GM12878 (cell line): ENCODE measurements around the gene PAN3. TPM values are rescaled to one million over a fixed set of nuclear protein-coding genes. Genes with fewer than 3 reads are reported as not detected.

Source experiments
- ATAC-seq: fragments of 200-7000 bp; cut with Tn5 transposase; 3 replicates; pipeline ENCODE4 v1.9.1; 2020; ENCODE audit warnings: mild to moderate bottlenecking, moderate library complexity
- BruUV-seq: library from RNA; stranded (reverse); fragments of 400-500 nt; replicated peaks from 2 replicates; lab custom pipeline; 2021; lab: Mats Ljungman, UMichigan
- CTCF ChIA-PET: fragments of 300-600 bp; sonication (Branson Sonifier 250); formaldehyde crosslinking; extraction: SDS; loops from one replicate; lab custom pipeline; 2021; ENCODE audit warnings: inconsistent platforms; lab: Yijun Ruan, JAX
- POLR2A ChIA-PET: fragments of 350-600 bp; formaldehyde crosslinking; extraction: SDS; loops from one replicate; lab custom pipeline; 2021; ENCODE audit warnings: inconsistent platforms; lab: Charles Lee
- RAD21 ChIA-PET: fragments of 300-600 bp; sonication (Branson Sonifier 250); formaldehyde crosslinking; loops from one replicate; lab custom pipeline; 2023; ENCODE audit warnings: antibody characterized with exemption; ENCODE audit not compliant: unreplicated experiment; lab: Charles Lee
- SMC1A ChIA-PET: fragments of 300-600 bp; sonication (Branson Sonifier 250); formaldehyde crosslinking; loops from one replicate; lab custom pipeline; 2023; ENCODE audit not compliant: unreplicated experiment, uncharacterized antibody; lab: Charles Lee
- DNase-seq: peaks from one replicate; pipeline ENCODE4 v3.0.0-alpha.2; 2011; ENCODE audit warnings: low read depth, low spot score
- FAIRE-seq: peaks from 3 replicates; lab custom pipeline; 2011; peaks lifted over from hg19 to GRCh38; lab: Jason Lieb, UNC
- H2AFZ ChIP-seq: 2 replicates; pipeline ENCODE4 v1.6.0; 2011; ENCODE audit warnings: low read depth, low read length, control low read depth; ENCODE audit not compliant: control insufficient read depth
- H3K27ac ChIP-seq: 2 replicates; pipeline ENCODE4 v1.5.1; 2011; ENCODE audit warnings: control low read depth; ENCODE audit not compliant: control insufficient read depth, insufficient read depth
- H3K27me3 ChIP-seq, 2 experiments: replicated peaks in 1 of 2; 2 replicates each; pipeline versions ENCODE4 v1.6.0 to v1.6.1; 2011; ENCODE audit warnings: low read length in 1 of 2; ENCODE audit not compliant: control insufficient read depth in 2 of 2, insufficient read depth in 2 of 2
- H3K36me3 ChIP-seq, 2 experiments: 2 replicates each; pipeline ENCODE4 v1.5.1; 2011; ENCODE audit warnings: low read length in 1 of 2; ENCODE audit not compliant: control insufficient read depth in 2 of 2, insufficient read depth in 2 of 2
- H3K4me1 ChIP-seq: 2 replicates; pipeline ENCODE4 v1.6.1; 2011; ENCODE audit warnings: mild to moderate bottlenecking, low read length, moderate library complexity, mixed read lengths; ENCODE audit not compliant: control insufficient read depth, insufficient read depth
- H3K4me2 ChIP-seq: 2 replicates; pipeline ENCODE4 v1.6.0; 2011; ENCODE audit warnings: control low read depth; ENCODE audit not compliant: control insufficient read depth, insufficient read depth
- H3K4me3 ChIP-seq: fragments of 200-600 bp; sonication (generic); 2 replicates; pipeline ENCODE4 v1.5.1; 2016
- H3K79me2 ChIP-seq: 2 replicates; pipeline ENCODE4 v1.6.0; 2011; ENCODE audit warnings: low read length; ENCODE audit not compliant: control insufficient read depth, insufficient read depth
- H3K9ac ChIP-seq: 2 replicates; pipeline ENCODE4 v1.8.0; 2011; ENCODE audit warnings: low read length, control low read depth, mixed read lengths; ENCODE audit not compliant: control insufficient read depth, insufficient read depth
- H3K9me3 ChIP-seq: replicated peaks from 3 replicates; pipeline ENCODE4 v1.5.1; 2011; ENCODE audit warnings: mild to moderate bottlenecking, low read length; ENCODE audit not compliant: control insufficient read depth, insufficient read depth
- H4K20me1 ChIP-seq: 2 replicates; pipeline ENCODE4 v1.6.0; 2011; ENCODE audit not compliant: control insufficient read depth, insufficient read depth
- BRCA1 ChIP-seq: IDR thresholded peaks from 2 replicates; pipeline ENCODE4 v1.6.1; 2011; ENCODE audit warnings: low read depth, low read length, improper control_type of control experiment
- CREB1 ChIP-seq: IDR thresholded peaks from 2 replicates; pipeline ENCODE4 v1.6.1; 2012; ENCODE audit warnings: low read depth, mild to moderate bottlenecking, inconsistent platforms
- DPF2 ChIP-seq: fragments of 450-650 bp; IDR thresholded peaks from 2 replicates; pipeline ENCODE4 v1.6.1; 2017; ENCODE audit warnings: mild to moderate bottlenecking
- ETV6 ChIP-seq, 2 experiments: fragments of 450-650 bp in 1 of 2; IDR thresholded peaks in 1 of 2; conservative IDR thresholded peaks in 1 of 2; 2 replicates each; pipeline ENCODE4 v1.6.1; 2014; ENCODE audit warnings: antibody characterized with exemption in 1 of 2, borderline replicate concordance in 1 of 2, low read depth in 1 of 2, mild to moderate bottlenecking in 1 of 2, moderate library complexity in 1 of 2
- GABPA ChIP-seq: IDR thresholded peaks from 2 replicates; pipeline ENCODE4 v1.6.1; 2014; ENCODE audit warnings: antibody characterized with exemption, low read depth, mild to moderate bottlenecking, inconsistent platforms
- HDAC2 ChIP-seq: fragments of 200-600 bp; sonication (generic); IDR thresholded peaks from 2 replicates; pipeline ENCODE4 v1.6.1; 2017
- HDGF ChIP-seq: fragments of 450-650 bp; IDR thresholded peaks from 2 replicates; pipeline ENCODE4 v1.6.1; 2016; ENCODE audit warnings: antibody characterized with exemption
- IKZF2 ChIP-seq, 2 experiments: fragments of 450-650 bp; IDR thresholded peaks; 2 replicates each; pipeline ENCODE4 v1.6.1; 2017; ENCODE audit warnings: mild to moderate bottlenecking in 2 of 2, moderate library complexity in 2 of 2
- LARP7 ChIP-seq: fragments of 450-650 bp; IDR thresholded peaks from 2 replicates; pipeline ENCODE4 v1.6.1; 2017; ENCODE audit warnings: mild to moderate bottlenecking
- NR2C1 ChIP-seq: fragments of 450-650 bp; IDR thresholded peaks from 2 replicates; pipeline ENCODE4 v1.6.1; 2017; ENCODE audit warnings: antibody characterized with exemption, mild to moderate bottlenecking, moderate library complexity
- PML ChIP-seq: IDR thresholded peaks from 2 replicates; pipeline ENCODE4 v1.6.1; 2012; ENCODE audit warnings: low read length, inconsistent platforms
- SMARCA5 ChIP-seq: fragments of 450-650 bp; IDR thresholded peaks from 2 replicates; pipeline ENCODE4 v1.6.1; 2017; ENCODE audit warnings: mild to moderate bottlenecking
- STAT3 ChIP-seq: IDR thresholded peaks from 2 replicates; pipeline ENCODE4 v1.6.1; 2011; ENCODE audit warnings: low read depth, low read length, improper control_type of control experiment
- ZNF217 ChIP-seq: fragments of 450-650 bp; IDR thresholded peaks from 2 replicates; pipeline ENCODE4 v1.6.1; 2017; ENCODE audit warnings: antibody characterized with exemption, mild to moderate bottlenecking
- ZNF24 ChIP-seq: fragments of 450-650 bp; IDR thresholded peaks from 2 replicates; pipeline ENCODE4 v1.6.1; 2017; ENCODE audit warnings: antibody characterized with exemption, mild to moderate bottlenecking
- ZZZ3 ChIP-seq: IDR thresholded peaks from 2 replicates; pipeline ENCODE4 v1.6.1; 2011; ENCODE audit warnings: low read depth; ENCODE audit not compliant: control insufficient read depth, insufficient read length
- WGBS: methylation state at CpG from one replicate; pipeline ENCODE4 v1.1.6; 2016; ENCODE audit warnings: low lambda C conversion rate; ENCODE audit not compliant: insufficient replicate concordance, insufficient coverage; ENCODE audit errors: missing lambda C conversion rate; 5-methylcytosine and 5-hydroxymethylcytosine counted together
- in situ Hi-C: fragments of 300-500 bp; cut with MboI; formaldehyde crosslinking; loops from 9 replicates; pipeline ENCODE4 v1.14.3; 2018; ENCODE audit warnings: mixed read lengths
- intact Hi-C: fragments of 100-400 bp; cut with micrococcal nuclease; formaldehyde crosslinking; loops from one replicate; pipeline ENCODE4 v1.14.2; 2022; ENCODE audit not compliant: unreplicated experiment
- polyA plus RNA-seq, 11 experiments: library from polyadenylated mRNA; depleted of rRNA in 4 of 11; unstranded in 6 of 11; stranded (reverse) in 5 of 11; fragments of >200 nt; fragmentation: Nextera tagmentation in 4 of 11; fragmentation: Illumina TruSeq in 1 of 11; extraction: Ambion mirVana in 4 of 11; extraction: Trizol in 1 of 11; gene quantifications; 1 replicate in 1 of 11; 2 replicates in 10 of 11; pipeline versions ENCODE4 v1.2.1 to v1.2.3, GENCODE V29; 2011 to 2016; ENCODE audit warnings: inconsistent platforms in 2 of 11, missing spikeins in 2 of 11, low read depth in 1 of 11
- total RNA-seq, 4 experiments: library from RNA; depleted of rRNA in 3 of 4; stranded (reverse); fragments of >200 nt in 3 of 4; fragmentation: Illumina TruSeq in 1 of 4; extraction: Trizol in 1 of 4; gene quantifications; 2 replicates each; pipeline versions ENCODE4 v1.2.1 to v1.2.3, GENCODE V29; 2013 to 2021

Gene PAN3
- total and polyA plus RNA-seq, 10 of the 15 experiments (the other 5 are each of a cell fraction or from before 2014, with no cell fraction given) = 13.0 to 33.3 (median 19.9) TPM

DNA sequence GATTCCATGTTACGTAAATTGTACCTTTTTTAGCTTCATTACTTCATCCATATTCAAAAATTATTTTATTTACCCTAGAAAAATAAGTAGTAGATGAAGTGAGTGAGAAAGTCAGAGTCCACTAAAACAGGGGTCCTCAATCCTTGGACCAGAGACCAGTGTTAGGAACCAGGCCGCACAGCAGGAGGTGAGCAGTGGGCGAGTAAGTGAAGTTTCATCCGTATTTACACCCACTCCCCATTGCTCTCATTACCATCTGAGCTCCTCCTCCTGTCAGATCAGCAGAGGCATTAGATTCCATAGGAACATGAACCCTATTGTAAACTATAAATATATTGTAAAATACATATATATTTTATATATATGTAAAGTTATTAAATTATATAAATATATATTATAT is 119.0 kb downstream of the PAN3 start:
- Histone ChIP-seq H4K20me1 (no peaks in the 10 kb centered on the region), H3K4me1 (peaks cover 6% of the 10 kb centered on the region), H2AFZ (no peak overlapping the region), H3K27me3 (no peaks in the 10 kb centered on the region), H3K79me2 (no peaks in the 10 kb centered on the region), H3K4me3 (no peak overlapping the region), H3K27ac (no peak overlapping the region), H3K4me2 (no peak overlapping the region), H3K9ac (no peak overlapping the region), H3K9me3 (no peaks in the 10 kb centered on the region; the same call in 1 of the 3 replicates), H3K36me3 (peaks cover 2 to 16% of the 10 kb centered on the region in 2 experiments)
- no TSS peak for BruUV-seq
- in situ Hi-C loops = no loop called here
- RAD21 ChIA-PET = no interaction called here
- SMC1A ChIA-PET = interaction anchor here (0.5 to 1.0 kb wide), 2 partner anchors 144 to 1040 kb away, joined by 3 read pairs; no protein-coding TSS in a partner anchor
- intact Hi-C loops = no loop called here
- CTCF ChIA-PET = interaction anchor here (1.3 kb wide), 1 partner anchor 19 kb away, joined by 3 read pairs; no protein-coding TSS in a partner anchor
- DNase-seq (no peak), ATAC-seq (no peak), FAIRE-seq (no peak)
- TF ChIP-seq LARP7 (no peak), DPF2 (no peak), BRCA1 (no peak), SMARCA5 (no peak), HDGF (no peak), NR2C1 (no peak), ZZZ3 (no peak), HDAC2 (no peak), PML (no peak), ETV6 (conservative IDR thresholded peaks at IDR 0.05 in 1 of 2, IDR thresholded peaks at IDR 0.05 in 1 of 2; ENCODE audit: borderline replicate concordance in 1 of 2, low read depth in 1 of 2) (no peak), IKZF2 (IDR thresholded peaks at IDR 0.05) (no peak), ZNF217 (no peak), ZNF24 (no peak), STAT3 (no peak), CREB1 (no peak), GABPA (no peak)
- POLR2A ChIA-PET = interaction anchor here (1.5 kb wide), 1 partner anchor 10 kb away, joined by 3 read pairs; no protein-coding TSS in a partner anchor
- 96% methylated on average over 4 of the region's 4 CpGs for WGBS
